H9 (cell line): ENCODE measurements around the gene TTC9. TPM values are rescaled to one million over a fixed set of nuclear protein-coding genes. Genes with fewer than 3 reads are reported as not detected.

Source experiments
- DNase-seq: peaks from one replicate; pipeline ENCODE4 v3.0.0-alpha.2; 2017
- H2AFZ ChIP-seq: one replicate; pipeline ENCODE4 v1.6.1; 2013; ENCODE audit warnings: mild to moderate bottlenecking, low read length, control low read depth, moderate library complexity
- H2AK5ac ChIP-seq: 2 replicates; pipeline ENCODE4 v1.6.1; 2013; ENCODE audit warnings: low read length, control low read depth, mixed read lengths; ENCODE audit not compliant: insufficient read length
- H2BK120ac ChIP-seq: one replicate; pipeline ENCODE4 v1.6.1; 2013; ENCODE audit warnings: low read depth, mild to moderate bottlenecking, low read length, control low read depth, inconsistent platforms; ENCODE audit not compliant: poor library complexity, severe bottlenecking
- H2BK12ac ChIP-seq: 2 replicates; pipeline ENCODE4 v1.6.1; 2013; ENCODE audit warnings: low read length, control low read depth, mixed read lengths, low read depth; ENCODE audit not compliant: insufficient read length
- H2BK15ac ChIP-seq: 2 replicates; pipeline ENCODE4 v1.6.1; 2013; ENCODE audit warnings: low read depth, low read length, control low read depth
- H2BK20ac ChIP-seq: one replicate; pipeline ENCODE4 v1.6.1; 2013; ENCODE audit warnings: low read depth, mild to moderate bottlenecking, low read length, control low read depth, inconsistent platforms; ENCODE audit not compliant: poor library complexity, severe bottlenecking
- H2BK5ac ChIP-seq: 2 replicates; pipeline ENCODE4 v1.6.1; 2013; ENCODE audit warnings: low read length, control low read depth, mixed read lengths; ENCODE audit not compliant: insufficient read length
- H3K14ac ChIP-seq: 2 replicates; pipeline ENCODE4 v1.6.1; 2013; ENCODE audit warnings: low read length, control low read depth; ENCODE audit not compliant: insufficient read depth
- H3K18ac ChIP-seq: 2 replicates; pipeline ENCODE4 v1.6.1; 2013; ENCODE audit warnings: low read depth, mild to moderate bottlenecking, mixed read lengths, low read length, control low read depth; ENCODE audit not compliant: insufficient read length
- H3K23ac ChIP-seq: 2 replicates; pipeline ENCODE4 v1.6.1; 2013; ENCODE audit warnings: low read length, control low read depth, mixed read lengths, low read depth; ENCODE audit not compliant: insufficient read length
- H3K23me2 ChIP-seq: 2 replicates; pipeline ENCODE4 v1.6.1; 2013; ENCODE audit warnings: low read depth, mild to moderate bottlenecking, mixed read lengths, low read length, control low read depth; ENCODE audit not compliant: insufficient read length, poor library complexity, severe bottlenecking
- H3K27ac ChIP-seq: 2 replicates; pipeline ENCODE4 v1.5.1; 2013; ENCODE audit warnings: low read length, control low read depth, mixed read lengths, low read depth; ENCODE audit not compliant: insufficient read length
- H3K27me3 ChIP-seq: 2 replicates; pipeline ENCODE4 v1.6.1; 2013; ENCODE audit warnings: low read length, control low read depth, inconsistent platforms; ENCODE audit not compliant: insufficient read depth
- H3K4ac ChIP-seq: 2 replicates; pipeline ENCODE4 v1.6.1; 2013; ENCODE audit warnings: low read depth, mild to moderate bottlenecking, control low read depth, inconsistent platforms, low read length, moderate library complexity
- H3K4me1 ChIP-seq: 2 replicates; pipeline ENCODE4 v1.6.1; 2013; ENCODE audit warnings: low read length, control low read depth, inconsistent platforms; ENCODE audit not compliant: insufficient read depth
- H3K4me2 ChIP-seq: 2 replicates; pipeline ENCODE4 v1.6.1; 2013; ENCODE audit warnings: low read length, control low read depth, mixed read lengths; ENCODE audit not compliant: insufficient read length, insufficient read depth
- H3K56ac ChIP-seq: 2 replicates; pipeline ENCODE4 v1.6.1; 2013; ENCODE audit warnings: low read depth, mild to moderate bottlenecking, mixed read lengths, low read length, control low read depth; ENCODE audit not compliant: insufficient read length
- H3K79me1 ChIP-seq: 2 replicates; pipeline ENCODE4 v1.6.1; 2013; ENCODE audit warnings: low read depth, mild to moderate bottlenecking, moderate library complexity, low read length, control low read depth, inconsistent platforms; ENCODE audit not compliant: insufficient read depth, poor library complexity, severe bottlenecking
- H3K79me2 ChIP-seq: 2 replicates; pipeline ENCODE4 v1.6.1; 2013; ENCODE audit warnings: low read length, control low read depth, inconsistent platforms; ENCODE audit not compliant: insufficient read depth
- H3K9ac ChIP-seq: 2 replicates; pipeline ENCODE4 v1.6.1; 2013; ENCODE audit warnings: low read length, control low read depth, mixed read lengths; ENCODE audit not compliant: insufficient read length; ENCODE audit errors: extremely low read depth
- H3K9me3 ChIP-seq: one replicate; pipeline ENCODE4 v1.6.1; 2013; ENCODE audit warnings: low read depth, low read length, inconsistent platforms; ENCODE audit not compliant: control insufficient read depth
- H3T11ph ChIP-seq: one replicate; pipeline ENCODE4 v1.6.1; 2013; ENCODE audit warnings: mild to moderate bottlenecking, low read length, control low read depth, inconsistent platforms
- H4K20me1 ChIP-seq: one replicate; pipeline ENCODE4 v1.6.1; 2013; ENCODE audit not compliant: control insufficient read depth, insufficient read length, insufficient read depth
- H4K5ac ChIP-seq: 2 replicates; pipeline ENCODE4 v1.6.1; 2013; ENCODE audit warnings: low read depth, mild to moderate bottlenecking, mixed read lengths, low read length, control low read depth; ENCODE audit not compliant: insufficient read length
- H4K8ac ChIP-seq: replicated peaks from 2 replicates; pipeline ENCODE4 v1.6.1; 2013; ENCODE audit warnings: low read length, control low read depth, mixed read lengths, low read depth; ENCODE audit not compliant: insufficient read length
- H4K91ac ChIP-seq: 2 replicates; pipeline ENCODE4 v1.6.1; 2013; ENCODE audit warnings: low read depth, mild to moderate bottlenecking, moderate library complexity, mixed read lengths, low read length, control low read depth; ENCODE audit not compliant: insufficient read length
- H3K27ac Mint-ChIP-seq, 3 experiments: 2 replicates in 2 of 3; 3 replicates in 1 of 3; pipeline ENCODE4 v1.8.0; 2020 to 2021; ENCODE audit warnings: mixed read lengths in 3 of 3, mild to moderate bottlenecking in 1 of 3, moderate library complexity in 1 of 3
- H3K27me3 Mint-ChIP-seq: 2 replicates; pipeline ENCODE4 v1.8.0; 2021; ENCODE audit warnings: low read depth, mild to moderate bottlenecking, moderate library complexity, mixed read lengths
- H3K36me3 Mint-ChIP-seq, 3 experiments: 2 replicates in 2 of 3; 3 replicates in 1 of 3; pipeline ENCODE4 v1.8.0; 2020 to 2021; ENCODE audit warnings: low read depth in 3 of 3, mixed read lengths in 3 of 3; ENCODE audit not compliant: insufficient read depth in 1 of 3
- H3K4me1 Mint-ChIP-seq, 2 experiments: 2 replicates each; pipeline ENCODE4 v1.8.0; 2020; ENCODE audit warnings: mixed read lengths in 2 of 2
- H3K4me3 Mint-ChIP-seq, 2 experiments: 2 replicates in 1 of 2; 3 replicates in 1 of 2; pipeline ENCODE4 v1.8.0; 2020 to 2021; ENCODE audit warnings: mild to moderate bottlenecking in 2 of 2, mixed read lengths in 2 of 2, moderate library complexity in 1 of 2
- H3K9me3 Mint-ChIP-seq, 2 experiments: 2 replicates in 1 of 2; 3 replicates in 1 of 2; pipeline ENCODE4 v1.8.0; 2020; ENCODE audit warnings: mild to moderate bottlenecking in 2 of 2, mixed read lengths in 2 of 2, moderate library complexity in 1 of 2
- CTCF ChIP-seq: fragments of 200-600 bp; sonication (generic); conservative IDR thresholded peaks from 3 replicates; pipeline ENCODE4 v1.8.0; 2021; ENCODE audit warnings: antibody characterized with exemption, mild to moderate bottlenecking
- WGBS: extraction: QIAGEN DNeasy Blood & Tissue Kit; methylation state at CpG from one replicate; pipeline ENCODE4 v1.1.7; 2013; ENCODE audit warnings: missing lambda C conversion rate, low lambda C conversion rate, mixed read lengths; ENCODE audit not compliant: insufficient read length; ENCODE audit errors: extremely low coverage; 5-methylcytosine and 5-hydroxymethylcytosine counted together
- total RNA-seq: library from RNA; stranded (reverse); gene quantifications from 2 replicates; pipeline ENCODE4 v1.2.1, GENCODE V29; 2021

The TTC9 gene
- total RNA-seq, 1 experiment from 2014 or later, result 17.4 TPM

DNA sequence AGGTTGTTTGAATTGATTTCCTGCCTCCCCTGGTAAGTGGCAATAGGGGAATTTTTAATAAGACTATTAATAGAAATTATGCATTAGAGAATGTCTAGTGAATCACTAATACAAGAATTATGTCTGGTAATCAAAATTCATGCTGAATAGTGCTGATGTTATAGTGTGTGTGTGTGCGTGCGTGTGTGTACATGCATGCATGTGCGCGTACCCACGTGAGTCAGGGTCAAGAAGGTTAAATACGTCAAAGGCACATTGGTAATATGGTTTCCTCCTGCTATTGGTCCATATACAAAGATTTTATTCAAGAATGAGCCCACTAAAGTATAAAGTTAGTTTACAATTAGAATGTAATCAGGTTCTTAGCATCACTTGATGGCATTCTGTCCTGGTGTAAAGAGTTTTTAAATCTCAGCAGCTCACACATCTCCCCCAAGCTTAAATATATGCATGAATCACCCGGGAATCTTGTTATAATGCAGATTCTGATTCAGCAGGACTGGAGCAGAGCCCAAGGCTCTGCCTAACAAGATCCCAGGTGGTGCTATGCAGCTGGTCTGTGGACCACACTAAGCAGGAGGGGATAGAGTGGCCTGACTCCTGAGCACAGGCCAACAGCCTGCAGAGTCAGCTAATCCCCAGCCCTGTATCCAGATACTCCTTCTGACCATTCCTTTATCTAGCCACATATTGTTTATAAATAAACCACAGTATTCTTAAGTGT is 43.9 kb downstream of the TTC9 start:
- no peak overlapping the region for H2BK15ac ChIP-seq
- TF ChIP-seq CTCF, result no peak
- peak; percentile 56 for DNase-seq
- peaks cover 16% of the 10 kb centered on the region; the same call in 1 of the 2 replicates for H3K4me1 ChIP-seq
- no peak overlapping the region for H3K14ac ChIP-seq
- H2BK120ac ChIP-seq, result no peak overlapping the region
- no peak overlapping the region for H2BK12ac ChIP-seq
- no peaks in the 10 kb centered on the region for H3K79me2 ChIP-seq
- no peak overlapping the region for H2BK20ac ChIP-seq
- no peak overlapping the region for H3K9ac ChIP-seq
- no peak overlapping the region for H4K91ac ChIP-seq
- no peak overlapping the region for H3K18ac ChIP-seq
- no peaks in the 10 kb centered on the region for H4K20me1 ChIP-seq
- H3K23ac ChIP-seq, result no peak overlapping the region
- no peak overlapping the region for H3T11ph ChIP-seq
- H3K4me1 Mint-ChIP-seq, result peaks cover 40 to 49% of the 10 kb centered on the region in 2 experiments
- H3K23me2 ChIP-seq, result no peaks in the 10 kb centered on the region
- H3K27ac ChIP-seq, result no peak overlapping the region
- peak overlapping the region in 2 of 3 experiments; percentile 70 to 90; a peak in 6 of 7 replicates for H3K27ac Mint-ChIP-seq
- H3K27me3 ChIP-seq, result no peaks in the 10 kb centered on the region
- H3K36me3 Mint-ChIP-seq, result no peaks in the 10 kb centered on the region
- H3K4me3 Mint-ChIP-seq, result no peak overlapping the region
- H3K4me2 ChIP-seq, result no peak overlapping the region
- H3K56ac ChIP-seq, result no peak overlapping the region
- no peaks in the 10 kb centered on the region for H3K9me3 ChIP-seq
- no peak overlapping the region for H2AK5ac ChIP-seq
- H3K4ac ChIP-seq, result no peak overlapping the region
- H3K27me3 Mint-ChIP-seq, result no peaks in the 10 kb centered on the region
- H4K5ac ChIP-seq, result no peak overlapping the region
- H4K8ac ChIP-seq, result no peak overlapping the region
- no peaks in the 10 kb centered on the region for H3K79me1 ChIP-seq
- no CpG with 5 or more reads among the region's 7 CpGs for WGBS
- no peaks in the 10 kb centered on the region for H3K9me3 Mint-ChIP-seq
- no peak overlapping the region for H2BK5ac ChIP-seq
- H2AFZ ChIP-seq, result no peak overlapping the region
